Fibroblast of lung (primary cell): Measurements from ENCODE around the gene HACD2. TPM values are rescaled to one million over a fixed set of nuclear protein-coding genes. Genes with fewer than 3 reads are reported as not detected.

Experiments used
- DNase-seq, 2 donors: peaks; one replicate each; pipeline versions ENCODE4 v3.0.0 to v3.0.0-alpha.2; 2010; ENCODE audit warnings: low read depth in 2 of 2
- H2AFZ ChIP-seq: 2 replicates; pipeline ENCODE4 v1.5.1; 2012; ENCODE audit warnings: low read length, control low read depth, inconsistent platforms
- H3K27ac ChIP-seq: 2 replicates; pipeline ENCODE4 v1.5.1; 2011; ENCODE audit warnings: low read length, control low read depth; ENCODE audit not compliant: insufficient read depth
- H3K27me3 ChIP-seq: 2 replicates; pipeline ENCODE4 v1.5.1; 2011; ENCODE audit warnings: mild to moderate bottlenecking, low read length; ENCODE audit not compliant: control insufficient read depth, insufficient read depth
- H3K36me3 ChIP-seq: 2 replicates; pipeline ENCODE4 v1.5.1; 2011; ENCODE audit warnings: low read length; ENCODE audit not compliant: control insufficient read depth, insufficient read depth
- H3K4me1 ChIP-seq: 2 replicates; pipeline ENCODE4 v1.5.1; 2011; ENCODE audit warnings: low read length; ENCODE audit not compliant: control insufficient read depth, insufficient read depth; ENCODE audit errors: extremely low read depth
- H3K4me2 ChIP-seq: 2 replicates; pipeline ENCODE4 v1.5.1; 2011; ENCODE audit warnings: low read length, control low read depth; ENCODE audit not compliant: insufficient read depth; ENCODE audit errors: extremely low read depth
- H3K4me3 ChIP-seq, 4 experiments: fragments of 200-600 bp in 1 of 4; sonication (generic) in 1 of 4; replicated peaks in 1 of 4; 2 replicates each; pipeline ENCODE4 v1.5.1; 2011 to 2016; ENCODE audit warnings: low read length in 4 of 4, low read depth in 3 of 4, mild to moderate bottlenecking in 3 of 4, control low read depth in 2 of 4, inconsistent platforms in 1 of 4, mixed read lengths in 1 of 4; ENCODE audit not compliant: insufficient read depth in 1 of 4; ENCODE audit errors: control extremely low read depth in 1 of 4
- H3K79me2 ChIP-seq: 2 replicates; pipeline ENCODE4 v1.5.1; 2012; ENCODE audit warnings: mild to moderate bottlenecking, low read length, inconsistent platforms; ENCODE audit not compliant: control insufficient read depth, insufficient read depth
- H3K9ac ChIP-seq: 2 replicates; pipeline ENCODE4 v1.5.1; 2011; ENCODE audit warnings: mild to moderate bottlenecking, low read length, control low read depth; ENCODE audit not compliant: insufficient read depth
- H3K9me3 ChIP-seq: 2 replicates; pipeline ENCODE4 v1.5.1; 2012; ENCODE audit warnings: low read depth, low read length; ENCODE audit not compliant: control insufficient read depth, insufficient read depth
- H4K20me1 ChIP-seq: 2 replicates; pipeline ENCODE4 v1.5.1; 2011; ENCODE audit warnings: low read length; ENCODE audit not compliant: control insufficient read depth, insufficient read depth; ENCODE audit errors: extremely low read depth
- EZH2 ChIP-seq: IDR thresholded peaks from 2 replicates; pipeline ENCODE4 v1.5.1; 2012; ENCODE audit warnings: low read length, control low read depth, mild to moderate bottlenecking; ENCODE audit errors: missing control alignments
- polyA plus RNA-seq, 2 donors: library from polyadenylated mRNA; depleted of rRNA in 1 of 2; stranded (reverse) in 1 of 2; unstranded in 1 of 2; fragments of >200 nt; gene quantifications; 2 replicates each; pipeline ENCODE4 v1.2.1, GENCODE V29; 2011 to 2012; ENCODE audit warnings: missing spikeins in 1 of 2
- total RNA-seq: library from RNA; depleted of rRNA; stranded (reverse); fragments of >200 nt; gene quantifications from 2 replicates; pipeline ENCODE4 v1.2.1, GENCODE V29; 2014
- TF ChIP-seq, protein P1 (sequence below), 2 donors: IDR thresholded peaks in 1 of 2; conservative IDR thresholded peaks in 1 of 2; 1 replicate in 1 of 2; 2 replicates in 1 of 2; pipeline ENCODE4 v1.5.1; 2011 to 2012; ENCODE audit warnings: low read length in 2 of 2, control low read depth in 1 of 2, inconsistent platforms in 1 of 2, low read depth in 1 of 2, mild to moderate bottlenecking in 1 of 2

Gene HACD2
- total and polyA plus RNA-seq, 2 donors (not counting 1 experiment from before 2014, with no cell fraction given): 22.0 to 48.7 TPM

DNA sequence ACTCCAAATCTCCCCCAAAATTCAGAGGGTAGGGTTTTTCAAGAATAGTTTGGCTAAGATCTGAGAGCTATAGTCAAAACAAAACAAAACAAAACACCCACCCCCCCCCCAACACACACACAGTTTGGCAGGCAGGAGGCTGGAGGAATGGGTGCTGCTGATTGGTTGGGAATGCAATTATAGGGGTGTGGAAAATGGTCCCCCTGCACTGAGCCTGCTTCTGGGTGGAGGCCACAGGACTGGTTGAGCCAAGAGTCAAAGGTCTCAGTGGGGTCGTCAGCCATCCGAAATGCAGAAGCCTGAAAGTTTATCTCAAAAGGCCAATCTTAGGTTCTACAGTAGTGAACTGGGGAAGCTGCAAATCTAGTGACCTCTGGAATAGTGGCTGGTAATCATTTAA lies 2.5 kb upstream of the HACD2 start:
- no peak for TF ChIP-seq EZH2
- TF ChIP-seq, protein P1, sequence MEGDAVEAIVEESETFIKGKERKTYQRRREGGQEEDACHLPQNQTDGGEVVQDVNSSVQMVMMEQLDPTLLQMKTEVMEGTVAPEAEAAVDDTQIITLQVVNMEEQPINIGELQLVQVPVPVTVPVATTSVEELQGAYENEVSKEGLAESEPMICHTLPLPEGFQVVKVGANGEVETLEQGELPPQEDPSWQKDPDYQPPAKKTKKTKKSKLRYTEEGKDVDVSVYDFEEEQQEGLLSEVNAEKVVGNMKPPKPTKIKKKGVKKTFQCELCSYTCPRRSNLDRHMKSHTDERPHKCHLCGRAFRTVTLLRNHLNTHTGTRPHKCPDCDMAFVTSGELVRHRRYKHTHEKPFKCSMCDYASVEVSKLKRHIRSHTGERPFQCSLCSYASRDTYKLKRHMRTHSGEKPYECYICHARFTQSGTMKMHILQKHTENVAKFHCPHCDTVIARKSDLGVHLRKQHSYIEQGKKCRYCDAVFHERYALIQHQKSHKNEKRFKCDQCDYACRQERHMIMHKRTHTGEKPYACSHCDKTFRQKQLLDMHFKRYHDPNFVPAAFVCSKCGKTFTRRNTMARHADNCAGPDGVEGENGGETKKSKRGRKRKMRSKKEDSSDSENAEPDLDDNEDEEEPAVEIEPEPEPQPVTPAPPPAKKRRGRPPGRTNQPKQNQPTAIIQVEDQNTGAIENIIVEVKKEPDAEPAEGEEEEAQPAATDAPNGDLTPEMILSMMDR (conservative IDR thresholded peaks at IDR 0.05 in 1 of 2, IDR thresholded peaks at IDR 0.05 in 1 of 2; ENCODE audit: low read depth in 1 of 2, low read length in 2 of 2): no peak
- H3K27ac ChIP-seq: no peak overlapping the region
- H3K4me3 ChIP-seq: no peak overlapping the region

DNA sequence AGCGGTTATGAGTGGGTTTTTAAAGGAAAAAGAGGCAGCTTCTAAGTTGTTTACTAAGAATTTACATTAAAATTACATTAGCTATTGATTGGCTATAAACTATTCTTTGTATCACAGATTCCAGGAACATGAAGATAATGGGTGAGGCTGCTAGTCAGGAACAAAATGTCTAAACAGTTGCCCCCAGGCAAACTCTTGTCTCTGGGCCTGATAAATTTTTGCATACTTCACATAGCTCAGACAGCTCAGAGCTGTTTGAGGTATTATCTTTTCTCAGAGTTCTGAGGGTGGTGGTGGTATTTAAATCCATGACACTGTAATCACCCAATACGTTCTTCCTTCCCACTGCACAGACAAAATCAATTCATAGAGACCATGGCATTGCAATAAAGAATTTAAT lies 2.1 kb upstream of the HACD2 start:
- Histone ChIP-seq H4K20me1 (no peaks in the 10 kb centered on the region), H3K36me3 (no peaks in the 10 kb centered on the region), H3K9ac (no peak overlapping the region), H3K79me2 (peaks cover 8% of the 10 kb centered on the region), H3K27ac (no peak overlapping the region), H3K27me3 (no peaks in the 10 kb centered on the region), H3K4me3 (peak overlapping the region in 1 of 4 experiments; percentile 2), H3K9me3 (no peaks in the 10 kb centered on the region), H3K4me2 (peak overlapping the region; percentile 88), H2AFZ (no peak overlapping the region), H3K4me1 (no peaks in the 10 kb centered on the region)
- TF ChIP-seq EZH2: no peak
- TF ChIP-seq, protein P1 (conservative IDR thresholded peaks at IDR 0.05 in 1 of 2, IDR thresholded peaks at IDR 0.05 in 1 of 2; ENCODE audit: low read depth in 1 of 2, low read length in 2 of 2): no peak
- DNase-seq: peak in 1 of 2 donors; percentile 75

More for the DNA sequence above, 2.5 kb upstream of the HACD2 start:
- Histone ChIP-seq H2AFZ (no peak overlapping the region), H3K9me3 (no peaks in the 10 kb centered on the region), H4K20me1 (no peaks in the 10 kb centered on the region), H3K36me3 (no peaks in the 10 kb centered on the region), H3K79me2 (peaks cover 7% of the 10 kb centered on the region), H3K27me3 (no peaks in the 10 kb centered on the region), H3K9ac (no peak overlapping the region), H3K4me1 (no peaks in the 10 kb centered on the region), H3K4me2 (no peak overlapping the region)
- DNase-seq: no peak

DNA sequence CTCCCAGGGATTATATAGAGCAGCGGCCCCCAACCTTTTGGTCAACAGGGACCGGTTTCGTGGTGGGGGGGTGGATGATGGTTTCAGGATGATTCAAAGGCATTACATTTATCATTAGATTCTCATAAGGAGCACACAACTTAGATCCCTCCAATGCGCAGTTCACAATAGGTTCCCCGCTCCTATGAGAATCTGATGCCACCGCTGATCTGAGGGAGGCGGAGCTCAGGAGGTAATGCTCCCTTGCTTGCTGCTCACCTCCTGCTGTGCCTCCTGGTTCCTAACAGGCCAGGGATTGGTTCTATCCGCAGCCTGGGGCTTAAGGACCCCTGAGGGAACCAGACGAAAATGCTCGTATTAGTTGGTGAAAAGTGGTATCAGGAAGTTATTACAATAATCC lies 1.3 kb upstream of the HACD2 start:
- TF ChIP-seq, protein P1 (conservative IDR thresholded peaks at IDR 0.05 in 1 of 2, IDR thresholded peaks at IDR 0.05 in 1 of 2; ENCODE audit: low read depth in 1 of 2, low read length in 2 of 2): no peak
- TF ChIP-seq EZH2: no peak
- Histone ChIP-seq H3K27me3 (no peaks in the 10 kb centered on the region), H3K4me1 (no peaks in the 10 kb centered on the region), H3K36me3 (no peaks in the 10 kb centered on the region), H3K9me3 (no peaks in the 10 kb centered on the region), H3K79me2 (peaks cover 8% of the 10 kb centered on the region), H4K20me1 (no peaks in the 10 kb centered on the region), H3K4me2 (peak overlapping the region; percentile 88), H3K4me3 (peak overlapping the region; percentile 71 to 91 (median 81)), H2AFZ (peak overlapping the region; percentile 6), H3K27ac (peak overlapping the region; percentile 79), H3K9ac (peak overlapping the region; percentile 1)
- DNase-seq: peak; percentile 40 to 67
